Caki2 (cell line): Measurements from ENCODE around the gene PTBP1. TPM values are rescaled to one million over a fixed set of nuclear protein-coding genes. Genes with fewer than 3 reads are reported as not detected.
"Not testable (repeated sequence)": the region's sequence is repeated elsewhere in the genome, so short reads cannot be mapped to it uniquely, and the experiment has no call there.

Experiments used
- DNase-seq: peaks from one replicate; pipeline ENCODE4 v3.0.0-alpha.2; 2015; ENCODE audit warnings: low read depth
- in situ Hi-C: cut with HindIII; loops from 2 replicates; pipeline ENCODE4 v1.10.0; 2016; ENCODE audit warnings: low sequenced_read_pairs, low pct_unique_long_range_greater_than_20kb, mixed read lengths
- total RNA-seq: library from RNA; depleted of rRNA; stranded (reverse); fragments of >200 nt; shearing (Covaris generic); gene quantifications from 2 replicates; pipeline ENCODE4 v1.2.3, GENCODE V29; 2014; ENCODE audit warnings: low replicate concordance

The PTBP1 gene
- total RNA-seq, 1 experiment from 2014 or later = 182 TPM

DNA sequence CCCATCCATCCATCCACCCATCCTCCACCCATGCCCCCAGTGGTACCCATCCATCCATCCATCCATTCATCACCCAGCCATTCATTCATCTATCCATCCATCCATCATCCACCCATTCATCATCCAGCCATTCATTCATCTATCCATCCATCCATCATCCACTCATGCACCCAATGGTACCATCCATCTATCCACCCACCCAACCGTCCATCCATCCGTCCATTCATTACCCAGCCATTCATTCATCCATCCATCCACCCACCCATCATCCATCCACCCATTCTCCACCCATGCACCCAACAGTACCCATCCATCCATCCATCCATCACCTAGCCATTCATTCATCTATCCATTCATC, 19.2 kb downstream of the PTBP1 start:
- in situ Hi-C loops = no loop called here
- no peak for DNase-seq

DNA sequence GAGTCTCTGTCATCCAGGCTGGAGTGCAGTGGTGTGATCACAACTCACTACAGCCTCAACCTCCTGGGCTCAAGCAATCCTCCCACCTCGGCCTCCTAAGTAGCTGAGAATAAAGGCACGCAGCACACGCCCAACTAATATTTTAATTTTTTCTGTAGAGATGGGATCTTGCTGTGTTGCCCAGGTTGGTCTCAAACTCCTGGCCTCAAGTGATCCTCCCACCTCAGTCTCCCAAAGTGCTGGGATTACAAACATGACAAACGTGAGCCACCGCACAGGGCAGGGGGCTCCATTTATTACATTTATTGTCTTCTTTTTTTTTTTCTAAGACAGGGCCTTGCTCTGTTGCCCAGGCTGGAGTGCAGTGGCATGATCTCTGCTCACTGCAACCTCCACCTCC, 23.0 kb downstream of the PTBP1 start:
- in situ Hi-C loops, DNase-seq: not testable (repeated sequence)

DNA sequence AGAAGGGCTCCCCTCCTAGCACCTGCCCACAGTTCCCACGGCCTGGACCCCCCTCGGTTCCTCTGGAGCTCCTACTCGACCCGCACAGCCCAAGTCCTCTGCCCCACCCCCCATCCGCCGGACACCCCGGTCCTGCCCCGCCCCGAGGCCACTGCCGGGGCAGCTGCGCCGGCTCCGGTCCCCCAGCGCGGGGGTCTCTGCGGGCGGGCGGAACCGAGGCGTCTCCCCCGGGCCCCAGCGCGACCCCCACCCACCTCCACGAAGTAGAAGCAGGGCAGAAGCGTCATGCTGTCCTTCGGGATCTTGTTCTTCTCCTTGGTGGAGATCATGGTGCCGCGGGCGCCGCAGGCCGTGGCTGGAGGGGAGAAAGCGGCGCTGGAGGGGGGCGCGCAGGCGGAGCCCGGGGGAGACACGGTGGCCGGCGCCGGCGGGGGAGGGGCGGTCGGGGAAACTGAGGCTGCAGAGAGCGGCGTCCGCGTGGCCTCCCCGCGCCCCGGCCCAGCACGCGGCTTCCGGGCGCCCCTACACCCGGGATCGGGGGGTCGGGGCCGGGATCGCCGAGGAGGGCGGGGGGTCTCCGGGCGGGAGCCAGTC, 24.1 kb downstream of the PTBP1 start:
- in situ Hi-C loops = no loop called here
- DNase-seq = no peak

DNA sequence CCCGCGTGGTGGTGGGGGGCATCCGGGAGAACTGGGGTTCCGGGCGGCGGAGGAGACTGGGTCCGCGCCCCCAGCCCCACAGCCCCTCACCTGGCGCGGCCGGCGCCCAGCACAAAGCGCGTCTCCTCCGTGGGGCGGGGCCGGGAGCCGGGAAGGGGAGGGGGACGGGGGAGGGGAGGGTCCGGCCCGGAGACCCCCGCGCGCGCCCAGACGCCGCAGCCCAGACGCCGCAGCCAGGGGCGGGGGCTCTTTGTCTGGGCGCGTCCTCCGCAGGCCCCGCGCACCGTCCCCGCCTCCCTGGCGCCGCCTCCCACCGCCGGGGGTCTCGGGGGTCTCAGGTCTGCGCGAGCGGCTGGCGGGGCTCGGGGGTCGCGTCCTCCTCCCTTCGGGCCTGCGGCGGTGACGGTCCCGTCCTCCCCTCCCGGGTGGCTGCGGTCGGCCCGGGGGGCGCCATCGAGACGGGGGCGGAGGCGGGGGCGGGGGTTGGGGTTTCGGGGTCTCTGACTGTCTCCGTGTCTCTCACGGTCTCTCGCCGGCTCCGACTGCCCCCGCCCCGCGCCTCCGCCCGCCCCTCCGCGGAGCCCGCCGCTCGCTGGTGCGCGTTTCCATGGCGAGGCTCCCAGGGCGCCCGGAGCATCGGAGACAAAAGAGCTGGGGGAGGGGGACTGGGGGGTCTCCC, 24.7 kb downstream of the PTBP1 start, which contains the start of gene PLPPR3:
Gene PLPPR3 (minus strand): TSS at position 131 of the 679 bp plus-strand sequence. CDS start 396 bp downstream, outside the sequence.
- in situ Hi-C loops = no loop called here
- DNase-seq = no peak

DNA sequence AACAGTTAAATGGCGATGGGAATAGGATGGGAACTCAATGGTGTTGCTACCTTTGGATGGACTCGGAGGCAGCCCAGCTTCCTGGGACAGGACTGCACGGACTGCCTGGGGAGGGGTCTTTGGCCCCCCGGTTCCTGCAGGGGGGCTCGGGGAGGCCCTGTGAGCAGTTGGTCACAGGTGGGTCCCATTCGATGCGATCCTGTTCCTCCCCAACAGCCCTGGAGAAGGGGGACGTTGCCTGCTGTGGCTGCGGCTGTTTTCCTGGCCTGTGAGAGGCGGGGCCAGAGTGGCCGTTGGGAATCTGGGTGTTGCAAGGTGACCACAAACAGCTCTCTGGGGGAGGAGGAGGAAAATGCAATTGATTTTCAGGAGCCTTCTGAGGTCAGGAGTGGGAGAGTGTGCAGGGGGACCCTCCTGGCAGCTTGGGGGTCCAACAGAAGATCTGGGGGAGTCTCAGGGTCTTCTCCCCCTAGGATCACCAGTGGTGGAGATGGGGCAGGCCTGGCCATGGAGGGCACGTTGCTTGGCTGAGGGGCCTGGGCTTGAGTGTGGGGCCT, 26.4 kb downstream of the PTBP1 start:
- in situ Hi-C loops = no loop called here
- peak; percentile 30 for DNase-seq

DNA sequence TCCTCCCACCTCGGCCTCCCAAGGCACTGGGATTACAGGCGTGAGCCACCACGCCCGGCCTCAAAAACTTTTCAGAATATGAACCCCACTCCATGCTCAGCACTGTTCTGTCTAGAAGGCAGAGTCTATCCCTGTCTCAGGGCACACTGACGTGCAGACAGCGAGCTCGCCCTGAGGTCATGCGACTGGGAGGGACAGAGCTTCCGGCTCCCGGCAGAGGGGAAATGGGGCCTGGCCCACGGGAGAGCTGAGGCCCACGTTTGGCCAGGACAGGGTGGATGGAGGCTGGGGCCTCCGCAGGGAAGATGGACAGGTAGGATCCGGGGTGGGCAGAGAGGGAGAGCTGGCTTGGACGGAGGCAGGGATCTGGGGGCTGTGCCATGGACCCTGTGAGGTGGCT, 27.6 kb downstream of the PTBP1 start:
- DNase-seq = no peak
- in situ Hi-C loops = no loop called here

DNA sequence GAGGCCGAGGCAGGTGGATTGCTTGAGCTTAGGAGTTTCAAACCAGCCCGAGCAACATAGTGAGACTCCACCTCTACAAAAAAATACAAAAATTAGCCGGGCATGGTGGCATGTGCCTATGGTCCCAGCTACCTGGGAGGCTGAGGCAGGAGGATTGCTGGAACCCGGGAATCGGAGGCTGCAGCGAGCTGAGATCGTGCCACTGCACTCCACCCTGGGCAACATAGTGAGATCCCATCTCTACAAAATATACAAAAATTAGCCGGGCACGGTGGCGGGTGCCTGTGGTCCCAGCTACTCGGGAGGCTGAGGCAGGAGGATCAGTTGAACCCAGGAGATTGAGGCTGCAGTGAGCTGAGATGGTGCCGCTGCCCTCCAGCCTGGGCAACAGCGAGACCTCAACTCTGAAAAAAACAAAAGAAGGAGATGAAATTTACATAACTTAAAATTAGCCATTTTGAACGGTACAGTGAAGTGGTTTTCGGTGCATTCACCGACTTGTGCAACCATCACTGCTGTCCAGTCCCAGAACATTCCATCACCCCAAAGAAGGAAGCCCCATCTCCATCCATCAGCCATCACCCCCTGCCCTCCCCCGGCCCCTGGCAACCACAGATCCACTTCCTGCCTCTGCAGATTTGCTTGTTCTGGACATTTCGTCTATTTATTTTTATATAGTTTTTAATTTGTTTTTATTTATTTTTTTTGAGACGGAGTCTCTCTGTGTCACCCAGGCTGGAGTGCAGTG, 28.8 kb downstream of the PTBP1 start:
- in situ Hi-C loops = no loop called here

DNA sequence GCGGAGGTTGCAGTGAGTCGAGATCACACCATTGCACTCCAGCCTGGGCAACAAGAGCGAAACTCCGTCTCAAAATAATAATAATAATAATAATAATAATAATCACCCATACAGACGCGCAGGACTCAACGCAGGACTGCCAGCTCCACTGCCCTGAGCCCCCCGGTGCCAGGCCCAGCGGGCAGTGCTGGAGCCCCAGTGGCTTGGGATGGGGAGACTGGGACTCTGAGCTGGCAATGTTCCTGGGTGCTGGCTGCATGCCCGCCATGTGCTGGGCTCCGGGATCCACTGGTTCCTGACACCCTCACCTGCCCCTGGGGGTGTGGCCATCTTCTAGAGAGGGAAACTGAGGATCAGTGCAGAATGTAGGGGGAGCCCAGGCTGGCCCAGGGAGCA, 30.1 kb downstream of the PTBP1 start:
- DNase-seq = no peak
- in situ Hi-C loops = no loop called here

More for the DNA sequence above, 28.8 kb downstream of the PTBP1 start:
- no peak for DNase-seq

DNA sequence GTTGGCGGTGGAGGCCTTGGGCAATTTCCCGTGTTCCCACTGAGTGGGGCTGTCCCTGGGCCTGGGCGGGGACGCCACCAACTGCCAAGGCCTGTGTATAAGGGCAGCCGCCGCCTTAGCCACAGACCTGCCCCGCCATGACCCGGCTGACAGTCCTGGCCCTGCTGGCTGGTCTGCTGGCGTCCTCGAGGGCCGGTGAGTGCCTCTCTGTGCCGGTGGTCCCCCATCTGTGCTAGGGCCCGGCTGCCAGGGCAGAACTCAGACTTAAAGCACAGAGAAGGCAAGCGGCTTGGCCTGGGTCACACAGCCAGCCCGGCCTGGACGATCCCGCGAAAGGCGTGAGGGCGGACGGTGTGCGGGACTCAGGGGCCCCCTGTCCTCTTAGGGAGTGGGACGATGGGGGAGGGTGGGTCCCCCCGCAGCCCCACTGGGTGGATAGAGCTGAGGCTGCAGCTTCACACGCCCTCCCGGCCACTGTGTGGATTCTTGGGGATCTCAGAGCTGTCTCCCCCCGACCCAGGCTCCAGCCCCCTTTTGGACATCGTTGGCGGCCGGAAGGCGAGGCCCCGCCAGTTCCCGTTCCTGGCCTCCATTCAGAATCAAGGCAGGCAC, 30.6 kb downstream of the PTBP1 start, which contains the start of gene AZU1:
Gene AZU1 (plus strand): TSS at position 128 of the 612 bp plus-strand sequence. CDS start 10 bp downstream, at position 138.
- in situ Hi-C loops = no loop called here
- no peak for DNase-seq

DNA sequence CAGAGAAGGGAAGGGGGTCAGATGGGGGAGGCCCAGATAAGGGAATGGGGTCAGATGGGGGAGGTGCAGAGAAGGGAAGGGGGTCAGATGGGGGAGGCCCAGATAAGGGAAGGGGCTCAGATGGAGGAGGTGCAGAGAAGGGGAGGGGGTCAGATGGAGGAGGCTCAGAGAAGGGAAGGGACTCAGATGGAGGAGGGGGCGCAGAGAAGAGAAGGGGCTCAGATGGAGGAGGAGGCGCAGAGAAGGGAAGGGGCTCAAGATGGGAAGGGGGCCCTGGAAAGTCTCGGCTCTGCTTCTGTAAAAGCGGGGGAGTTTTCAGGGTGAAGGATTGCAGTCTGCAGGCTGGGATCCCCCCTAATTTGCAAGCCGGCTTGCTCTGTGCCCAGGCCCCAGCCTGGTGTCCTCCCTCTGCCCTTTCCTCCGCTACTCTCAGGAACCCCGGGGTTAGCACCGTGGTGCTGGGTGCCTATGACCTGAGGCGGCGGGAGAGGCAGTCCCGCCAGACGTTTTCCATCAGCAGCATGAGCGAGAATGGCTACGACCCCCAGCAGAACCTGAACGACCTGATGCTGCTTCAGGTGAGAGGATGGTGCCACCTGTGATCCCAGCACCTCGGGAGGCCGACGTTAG, 32.0 kb downstream of the PTBP1 start:
- in situ Hi-C loops = no loop called here

DNA sequence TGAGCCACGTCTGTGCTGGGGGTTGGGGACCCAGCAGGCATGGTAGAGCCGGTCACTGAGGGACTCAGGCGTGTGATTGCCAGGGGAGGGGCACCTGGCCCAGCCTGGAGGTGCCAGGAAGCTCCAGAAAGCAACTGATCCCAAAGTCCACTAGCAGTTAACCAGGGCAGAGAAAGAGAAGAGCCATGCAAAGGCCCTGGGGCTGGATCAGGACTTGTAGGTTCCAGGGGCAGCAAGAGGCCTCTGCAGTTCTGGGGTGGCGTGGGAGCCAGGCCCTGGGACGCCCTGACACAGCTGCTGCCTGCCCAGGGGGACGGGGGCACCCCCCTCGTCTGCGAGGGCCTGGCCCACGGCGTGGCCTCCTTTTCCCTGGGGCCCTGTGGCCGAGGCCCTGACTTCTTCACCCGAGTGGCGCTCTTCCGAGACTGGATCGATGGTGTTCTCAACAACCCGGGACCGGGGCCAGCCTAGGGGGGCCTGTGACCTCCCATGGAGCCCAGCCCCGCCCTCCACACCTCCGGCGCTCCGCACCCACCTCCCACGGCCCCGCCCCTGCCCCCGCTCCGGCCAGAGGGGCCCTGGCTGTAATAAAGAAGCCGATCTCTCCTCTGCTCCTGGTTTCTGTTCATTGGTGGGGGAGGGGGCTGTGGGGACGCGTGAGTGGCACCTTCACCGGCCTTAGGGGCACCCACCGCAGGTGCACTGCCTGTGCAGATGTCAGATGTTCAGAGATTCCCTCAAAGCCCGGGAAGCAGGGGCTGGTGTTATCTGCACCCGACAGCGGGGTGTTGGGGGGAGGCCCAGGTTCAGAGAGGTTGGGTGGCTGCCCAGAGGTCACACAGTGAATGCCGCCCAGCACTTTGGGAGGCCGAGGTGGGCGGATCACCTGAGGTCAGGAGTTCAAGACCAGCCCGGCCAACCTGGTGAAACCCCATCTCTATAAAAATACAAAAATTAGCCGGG, 34.4 kb downstream of the PTBP1 start:
- in situ Hi-C loops = no loop called here
- no peak for DNase-seq

More for the DNA sequence above, 32.0 kb downstream of the PTBP1 start:
- no peak for DNase-seq

DNA sequence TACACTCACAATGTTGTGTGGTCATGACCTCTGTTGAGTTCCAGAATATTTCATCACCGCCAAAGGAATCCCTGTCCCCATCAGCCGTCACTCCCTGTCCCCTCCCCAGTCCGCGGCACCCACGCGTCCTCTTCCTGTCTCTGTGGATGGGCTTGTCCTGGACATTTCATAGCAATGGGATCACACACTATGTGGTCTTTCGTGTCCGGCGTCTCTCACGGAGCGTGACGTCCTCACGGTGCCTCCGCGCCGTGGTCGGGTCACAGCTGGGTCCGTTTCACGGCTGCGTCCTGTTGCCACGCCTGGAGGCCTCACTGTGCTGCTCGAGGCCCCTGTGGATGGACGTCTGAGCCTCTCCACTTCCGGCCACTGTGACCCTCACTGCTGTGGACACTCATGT, 37.0 kb downstream of the PTBP1 start:
- in situ Hi-C loops = no loop called here
- no peak for DNase-seq

DNA sequence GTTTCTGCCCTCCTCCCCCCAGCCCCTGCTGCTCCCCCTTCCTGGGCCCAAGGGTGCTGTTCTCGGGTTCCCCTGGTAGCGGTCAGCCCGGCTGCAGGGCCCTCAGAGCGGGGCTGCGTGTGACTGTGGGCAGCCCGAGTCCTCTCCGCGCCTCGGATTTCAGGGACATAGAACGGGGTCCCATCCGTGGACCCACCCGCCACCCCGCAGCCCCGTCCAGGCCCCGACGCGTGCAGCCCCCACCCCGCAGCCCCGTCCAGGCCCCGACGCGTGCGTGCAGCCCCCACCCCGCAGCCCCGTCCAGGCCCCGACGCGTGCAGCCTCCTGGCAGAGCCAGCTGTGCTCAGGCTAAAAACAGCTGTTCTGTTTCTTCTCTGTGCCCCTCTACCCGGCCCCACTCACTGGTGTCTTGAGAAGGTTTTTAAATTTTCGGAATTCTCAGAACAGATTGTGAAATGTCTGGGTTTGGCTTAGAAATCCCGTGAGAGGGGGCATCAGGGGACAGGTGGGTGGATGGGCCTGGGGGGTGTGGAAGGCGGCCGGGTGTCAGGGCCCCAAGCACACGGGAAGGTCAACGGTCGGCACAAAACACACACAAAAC, 38.1 kb downstream of the PTBP1 start:
- in situ Hi-C loops = no loop called here

DNA sequence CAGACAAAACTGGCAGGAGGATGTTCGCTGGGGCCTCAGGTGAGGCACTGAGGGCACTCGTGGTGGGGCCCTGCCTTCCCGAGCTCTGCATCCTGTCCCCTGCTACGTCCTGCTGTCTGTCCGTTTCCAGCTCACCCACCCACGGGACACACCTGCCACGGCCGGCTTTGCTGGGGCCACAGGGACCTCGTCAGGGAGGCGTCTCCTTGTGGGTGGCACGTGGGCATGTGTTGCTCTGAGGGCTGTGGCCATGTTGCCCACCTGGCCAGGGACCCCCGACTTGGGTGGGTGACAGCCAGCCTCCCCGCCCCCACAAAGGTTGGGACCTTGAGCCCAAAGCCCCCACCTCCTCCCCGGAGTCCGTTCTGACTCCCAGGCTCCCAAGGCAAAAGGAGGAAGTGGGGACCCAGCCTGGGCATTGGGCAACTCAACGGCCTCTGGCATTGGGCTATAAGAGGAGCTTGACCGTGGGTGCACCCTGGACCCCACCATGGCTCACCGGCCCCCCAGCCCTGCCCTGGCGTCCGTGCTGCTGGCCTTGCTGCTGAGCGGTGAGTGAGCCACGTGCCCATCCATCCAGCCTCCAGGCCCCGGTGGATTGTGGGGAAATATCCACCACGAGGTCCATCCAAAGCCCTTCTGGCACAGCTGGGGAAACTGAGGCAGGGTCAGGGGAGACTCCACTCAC, 43.4 kb downstream of the PTBP1 start, which contains the start of gene PRTN3:
Gene PRTN3 (plus strand): TSS at position 481 of the 688 bp plus-strand sequence. CDS start 10 bp downstream, at position 491.
- in situ Hi-C loops = no loop called here
- DNase-seq = no peak

More for the DNA sequence above, 38.1 kb downstream of the PTBP1 start:
- DNase-seq = no peak

DNA sequence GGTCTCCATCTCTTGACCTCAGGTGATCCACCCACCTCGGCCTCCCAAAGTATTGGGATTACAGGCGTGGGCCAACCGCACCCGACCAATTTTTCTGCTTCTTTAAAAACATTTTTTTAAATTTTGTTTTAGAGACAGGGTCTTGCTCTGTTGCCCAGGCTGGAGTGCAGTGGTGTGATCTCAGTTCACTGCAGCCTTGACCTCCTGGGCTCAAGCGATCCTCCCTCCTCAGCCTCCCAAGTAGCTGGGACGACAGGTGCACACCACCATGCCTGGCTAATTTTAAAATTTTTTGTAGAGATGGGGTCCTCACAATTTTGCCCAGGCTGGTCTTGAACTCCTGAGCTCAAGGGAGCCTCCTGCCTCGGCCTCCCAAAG, 45.5 kb downstream of the PTBP1 start:
- in situ Hi-C loops, DNase-seq: not testable (repeated sequence)

DNA sequence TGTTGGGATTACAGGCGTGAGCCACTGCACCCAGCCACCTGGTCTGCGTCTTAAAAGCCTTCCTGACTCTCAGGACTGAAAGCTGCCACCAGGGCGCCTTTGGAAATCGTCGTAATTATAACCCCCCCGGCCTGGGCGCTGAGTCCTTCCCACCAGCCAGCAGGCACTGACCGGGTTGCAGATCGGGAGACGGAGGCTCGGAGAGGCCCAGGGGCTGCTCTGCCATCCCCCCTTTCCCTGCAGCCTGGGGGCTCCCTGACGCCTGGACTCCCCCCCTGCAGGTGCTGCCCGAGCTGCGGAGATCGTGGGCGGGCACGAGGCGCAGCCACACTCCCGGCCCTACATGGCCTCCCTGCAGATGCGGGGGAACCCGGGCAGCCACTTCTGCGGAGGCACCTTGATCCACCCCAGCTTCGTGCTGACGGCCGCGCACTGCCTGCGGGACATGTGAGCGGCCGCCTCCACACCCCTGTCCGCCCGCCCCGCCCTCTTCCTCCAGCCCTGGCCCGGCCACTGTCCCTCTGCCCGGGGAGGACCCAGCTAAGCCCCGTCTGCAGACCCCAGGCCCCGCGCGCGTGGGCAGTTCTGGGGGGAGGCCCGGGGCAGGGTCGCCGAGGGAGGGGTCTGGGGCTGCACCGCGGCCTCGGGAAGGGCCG, 46.1 kb downstream of the PTBP1 start:
- no peak for DNase-seq
- in situ Hi-C loops = no loop called here
